ENCODE results near the gene TNFSF4. TPM values are rescaled to one million over a fixed set of nuclear protein-coding genes. Genes with fewer than 3 reads are reported as not detected.
"Not testable (repeated sequence)": the region's sequence is repeated elsewhere in the genome, so short reads cannot be mapped to it uniquely, and the experiment has no call there.

TNFSF4 gene
- total RNA-seq, 1 donor from 2014 or later = 7.2 TPM

- DNase-seq (ENCODE audit: low spot score) = no peak
Measured at GRCh38 chr1:173164178-173164577, 43.0 kb downstream of the TNFSF4 start.

DNA sequence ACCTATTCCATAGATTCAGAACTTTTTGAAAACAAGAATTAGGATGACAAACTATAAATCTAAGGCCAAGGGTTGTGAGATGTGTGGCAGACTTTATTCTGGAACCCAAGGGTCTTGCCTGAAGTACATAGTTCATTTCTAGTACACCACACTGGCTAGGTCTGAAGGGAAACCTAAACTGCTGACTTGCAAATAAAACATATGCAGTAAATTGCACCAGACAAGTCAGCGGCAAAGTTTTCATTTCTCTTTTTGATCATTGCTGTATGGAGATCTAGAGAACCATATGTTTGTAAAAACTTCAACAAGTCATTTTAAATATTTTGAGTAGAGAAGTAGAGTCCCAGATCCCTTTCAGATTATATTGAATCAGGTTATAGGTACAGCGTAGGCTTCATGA is 43.9 kb downstream of the TNFSF4 start:
- DNase-seq (ENCODE audit: low spot score) = no peak

GRCh38 chr1:173162601-173163000 is 44.5 kb downstream of the TNFSF4 start:
- DNase-seq (ENCODE audit: low spot score) = no peak

- DNase-seq (ENCODE audit: low spot score) = no peak
Measured at GRCh38 chr1:173161510-173162221, 45.5 kb downstream of the TNFSF4 start.

DNA sequence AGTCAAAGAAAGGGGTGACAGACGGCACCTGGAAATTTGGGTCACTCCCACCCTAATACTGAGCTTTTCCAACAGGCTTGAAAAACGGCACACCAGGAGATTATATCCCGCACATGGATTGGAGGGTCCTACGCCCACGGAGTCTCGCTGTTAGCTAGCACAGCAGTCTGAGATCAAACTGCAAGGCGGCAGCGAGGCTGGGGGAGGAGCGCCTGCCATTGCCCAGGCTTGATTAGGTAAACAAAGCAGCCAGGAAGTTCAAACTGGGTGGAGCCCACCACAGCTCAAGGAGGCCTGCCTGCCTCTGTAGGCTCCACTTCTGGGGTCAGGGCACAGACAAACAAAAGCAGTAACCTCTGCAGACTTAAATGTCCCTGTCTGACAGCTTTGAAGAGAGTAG is 53.2 kb downstream of the TNFSF4 start:
- not testable (repeated sequence) for DNase-seq (ENCODE audit: low spot score)

DNA sequence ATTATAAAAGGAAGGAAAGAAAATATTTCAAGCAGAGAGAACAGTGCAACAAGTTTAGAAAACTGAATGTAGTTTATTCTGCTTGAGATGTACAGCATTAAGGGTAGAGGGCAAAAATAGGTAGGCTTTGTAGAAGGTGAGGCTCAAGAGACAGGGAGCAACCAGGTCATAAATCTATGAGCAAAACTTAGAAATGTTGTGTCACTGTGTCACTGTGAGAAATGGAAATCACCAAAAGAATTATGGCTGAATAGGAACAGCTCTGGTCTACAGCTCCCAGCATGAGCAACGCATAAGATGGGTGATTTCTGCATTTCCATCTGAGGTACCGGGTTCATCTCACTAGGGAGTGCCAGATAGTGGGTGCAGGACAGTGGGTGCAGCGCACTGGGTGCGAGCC is 53.6 kb downstream of the TNFSF4 start:
- DNase-seq (ENCODE audit: low spot score) = no peak

GRCh38 chr1:173152598-173152997 is 54.5 kb downstream of the TNFSF4 start:
- no peak for DNase-seq (ENCODE audit: low spot score)

- no peak for DNase-seq (ENCODE audit: low spot score)
Measured at GRCh38 chr1:173150795-173151194, 56.3 kb downstream of the TNFSF4 start.

- DNase-seq (ENCODE audit: low spot score) = no peak
Measured at GRCh38 chr1:173149887-173150286, 57.2 kb downstream of the TNFSF4 start.

- no peak for DNase-seq (ENCODE audit: low spot score)
Measured at GRCh38 chr1:173148971-173149370, 58.2 kb downstream of the TNFSF4 start.

- no peak for DNase-seq (ENCODE audit: low spot score)
Measured at GRCh38 chr1:173148545-173148944, 58.6 kb downstream of the TNFSF4 start.

- no peak for DNase-seq (ENCODE audit: low spot score)
Measured at GRCh38 chr1:173140733-173141132, 66.4 kb downstream of the TNFSF4 start.

DNA sequence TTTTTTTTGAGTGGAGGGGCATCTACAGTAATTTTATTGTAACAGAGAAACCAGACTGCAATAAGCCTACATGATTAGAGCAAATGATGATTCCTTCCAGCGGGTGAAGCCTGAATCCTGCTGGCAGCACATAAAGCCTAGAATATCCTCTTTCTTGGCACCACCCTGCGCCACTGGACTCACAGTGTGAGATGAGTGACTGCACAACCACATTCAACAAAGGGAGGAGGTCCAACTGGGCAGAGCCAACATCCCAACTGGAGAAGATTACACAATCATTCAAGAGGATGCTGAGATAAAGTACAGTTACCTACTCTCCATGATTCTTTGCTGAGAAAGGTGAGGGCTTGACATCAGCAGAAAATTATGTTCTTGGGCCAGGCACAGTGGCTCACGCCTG is 67.4 kb downstream of the TNFSF4 start:
- no peak for DNase-seq (ENCODE audit: low spot score)

DNA sequence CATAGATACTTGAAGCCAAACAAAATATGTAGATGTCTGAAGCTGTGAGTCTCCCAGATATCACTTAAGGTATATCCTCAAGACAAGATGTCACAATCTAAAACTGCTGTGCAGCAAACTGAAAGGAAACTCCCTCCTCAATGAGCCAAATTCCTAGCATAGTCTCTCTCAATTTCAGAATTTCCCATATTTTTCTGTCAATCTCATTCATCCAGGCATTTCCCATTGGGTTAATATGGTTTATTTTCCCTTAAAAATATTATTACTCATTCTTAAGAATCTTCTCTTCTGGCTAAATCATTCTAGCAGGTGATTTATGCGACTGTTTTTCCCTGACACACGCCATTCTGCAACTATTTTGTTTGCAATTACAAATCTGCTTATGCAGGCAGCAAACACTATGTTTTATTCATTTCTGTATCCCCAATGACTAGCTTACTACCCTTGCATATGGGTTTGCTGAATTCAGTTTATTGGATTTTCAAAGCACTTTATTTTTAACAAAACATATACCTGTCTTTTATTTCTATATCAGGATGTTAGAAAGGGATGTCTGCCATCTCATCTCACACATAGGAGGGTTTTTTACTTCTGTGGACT is 69.9 kb downstream of the TNFSF4 start:
- DNase-seq (ENCODE audit: low spot score) = no peak

DNA sequence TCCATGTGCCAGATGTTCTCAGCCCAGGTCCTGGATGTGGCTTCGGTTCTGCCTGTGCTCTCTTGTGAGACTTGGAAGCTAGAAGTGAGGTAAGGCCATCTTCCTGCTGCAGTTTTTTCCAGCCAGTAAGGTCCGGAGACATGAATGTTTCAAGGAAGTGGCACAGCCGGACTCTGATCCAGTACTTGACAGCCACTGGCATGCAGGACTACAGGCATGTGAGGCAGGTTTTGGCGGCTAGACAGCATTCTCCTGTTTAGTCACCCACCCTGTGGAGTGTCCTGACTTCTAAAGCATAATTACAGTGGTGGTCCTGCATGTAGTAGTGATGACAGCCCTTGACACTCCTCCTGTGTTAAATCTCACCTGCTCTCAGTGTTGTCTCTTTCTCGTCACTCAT is 72.3 kb downstream of the TNFSF4 start:
- no peak for DNase-seq (ENCODE audit: low spot score)

GRCh38 chr1:173134029-173134428 is 73.1 kb downstream of the TNFSF4 start:
- DNase-seq (ENCODE audit: low spot score) = no peak

Other genes with a start within 250 kb of the TNFSF4 start
- 11.1 TPM for gene TNFSF18, start 156.4 kb downstream of the TNFSF4 start, total RNA-seq (ENCODE audit: insufficient read depth, low replicate concordance)

All from umbilical cord (tissue), 2 donors.